Measurements from ENCODE around the gene ABCF1. TPM values are rescaled to one million over a fixed set of nuclear protein-coding genes. Genes with fewer than 3 reads are reported as not detected.

ABCF1 gene
- total RNA-seq, 1 experiment from 2014 or later, result 53.3 TPM

GRCh38 chr6:30600451-30600961 lies 29.3 kb downstream of the ABCF1 start:
- Histone ChIP-seq H3K79me2 (ENCODE audit: insufficient read depth, low read length) (no peaks in the 10 kb centered on the region; the same call in 1 of the 2 replicates), H3K9me2 (ENCODE audit: insufficient read depth) (no peaks in the 10 kb centered on the region), H3K36me3 (ENCODE audit: control insufficient read depth in 1 of 2, insufficient read depth in 2 of 2, low read length in 2 of 2) (peaks cover 34 to 47% of the 10 kb centered on the region in 2 experiments), H3K4me3 (replicated peaks in 1 of 2; ENCODE audit: low read depth in 1 of 2, low read length in 2 of 2) (no peak overlapping the region), H3K9me3 (ENCODE audit: control insufficient read depth in 1 of 2, insufficient read depth in 1 of 2, low read depth in 1 of 2, low read length in 2 of 2) (no peaks in the 10 kb centered on the region), H4K20me1 (ENCODE audit: insufficient read depth) (no peaks in the 10 kb centered on the region), H3K9ac (ENCODE audit: low read length) (no peak overlapping the region), H2AFZ (ENCODE audit: low read depth, low read length, poor library complexity, severe bottlenecking) (no peak overlapping the region), H3K4me2 (ENCODE audit: low read length) (no peak overlapping the region), H3K4me1 (ENCODE audit: control insufficient read depth in 1 of 2, insufficient read depth in 2 of 2, low read length in 2 of 2) (peaks cover 0 to 12% of the 10 kb centered on the region in 2 experiments; a peak in 2 of 4 replicates), H3K27me3 (ENCODE audit: insufficient read depth, low read length) (no peaks in the 10 kb centered on the region), H3K27ac (ENCODE audit: low read depth, low read length) (no peak overlapping the region)
- ATAC-seq (no peak), DNase-seq (ENCODE audit: low read depth, low spot score) (no peak)
- BruUV-seq (replicated peaks), result no TSS peak
- RAD21 ChIA-PET (ENCODE audit: low non-redundant PET in 1 of 2, low total read pairs in 2 of 2, uncharacterized antibody in 2 of 2, unreplicated experiment in 2 of 2), result no interaction called here
- POLR2A ChIA-PET, result interaction anchor here (0.6 to 4.2 kb wide), 6 partner anchors 7 to 130 kb away, joined by 3 to 28 read pairs (median 6); no protein-coding TSS in a partner anchor
- CTCF ChIA-PET, result interaction anchor here (1.3 to 1.5 kb wide), 2 partner anchors 10 to 130 kb away, joined by 3 read pairs; no protein-coding TSS in a partner anchor
- no peak for TF ChIP-seq REST (IDR thresholded peaks at IDR 0.05; ENCODE audit: low read depth)
- peak; percentile 56 for TF ChIP-seq POLR2AphosphoS5 (IDR thresholded peaks at IDR 0.05; ENCODE audit: low read depth, low read length)
- intact Hi-C loops (cut with micrococcal nuclease), result no loop called here

GRCh38 chr6:30601436-30601814 lies 30.2 kb downstream of the ABCF1 start:
- Histone ChIP-seq H2AFZ (ENCODE audit: low read depth, low read length, poor library complexity, severe bottlenecking) (no peak overlapping the region), H3K9ac (ENCODE audit: low read length) (no peak overlapping the region), H3K4me3 (replicated peaks in 1 of 2; ENCODE audit: low read depth in 1 of 2, low read length in 2 of 2) (no peak overlapping the region), H3K4me2 (ENCODE audit: low read length) (no peak overlapping the region), H3K79me2 (ENCODE audit: insufficient read depth, low read length) (peaks cover 7% of the 10 kb centered on the region; the same call in 1 of the 2 replicates), H3K4me1 (ENCODE audit: control insufficient read depth in 1 of 2, insufficient read depth in 2 of 2, low read length in 2 of 2) (peaks cover 0 to 10% of the 10 kb centered on the region in 2 experiments; a peak in 1 of 4 replicates), H3K27me3 (ENCODE audit: insufficient read depth, low read length) (no peaks in the 10 kb centered on the region), H4K20me1 (ENCODE audit: insufficient read depth) (0 out of 2 replicates have a peak, but pooled peaks cover under 1% of the 10 kb centered on the region), H3K9me3 (ENCODE audit: control insufficient read depth in 1 of 2, insufficient read depth in 1 of 2, low read depth in 1 of 2, low read length in 2 of 2) (no peaks in the 10 kb centered on the region), H3K36me3 (ENCODE audit: control insufficient read depth in 1 of 2, insufficient read depth in 2 of 2, low read length in 2 of 2) (peaks cover 40 to 55% of the 10 kb centered on the region in 2 experiments), H3K27ac (ENCODE audit: low read depth, low read length) (no peak overlapping the region), H3K9me2 (ENCODE audit: insufficient read depth) (no peaks in the 10 kb centered on the region)
- no TSS peak for BruUV-seq (replicated peaks)
- DNase-seq (ENCODE audit: low read depth, low spot score) (no peak), ATAC-seq (no peak)
- POLR2A ChIA-PET, result interaction anchor here (1.9 to 4.2 kb wide), 3 partner anchors 9 to 13 kb away, joined by 8 to 28 read pairs (median 12); no protein-coding TSS in a partner anchor
- intact Hi-C loops (cut with micrococcal nuclease), result no loop called here
- TF ChIP-seq SIN3A (IDR thresholded peaks at IDR 0.05; ENCODE audit: low read depth), result no peak
- TF ChIP-seq ZFX (IDR thresholded peaks at IDR 0.05), result no peak
- TF ChIP-seq EZH2phosphoT487 (IDR thresholded peaks at IDR 0.05; ENCODE audit: borderline replicate concordance), result no peak
- TF ChIP-seq POLR2AphosphoS5 (IDR thresholded peaks at IDR 0.05; ENCODE audit: low read depth, low read length), result 0 out of 2 replicates have a peak, but pooled peaks have one; percentile 21
- no peak for TF ChIP-seq EZH2 (IDR thresholded peaks at IDR 0.05)
- no peak for TF ChIP-seq POLR2A (IDR thresholded peaks at IDR 0.05; ENCODE audit: borderline replicate concordance, extremely low read depth, insufficient read depth, insufficient read length)
- RAD21 ChIA-PET (ENCODE audit: low non-redundant PET in 1 of 2, low total read pairs in 2 of 2, uncharacterized antibody in 2 of 2, unreplicated experiment in 2 of 2), result no interaction called here
- CTCF ChIA-PET, result interaction anchor here (1.5 kb wide), 1 partner anchor 129 kb away, joined by 3 read pairs; no protein-coding TSS in a partner anchor

All from HCT116 (cell line).